CD4-positive, alpha-beta T cell treated with Interleukin-15 for 4 hours (primary cell): Measurements from ENCODE around the gene STAM2.

Source experiments
- DNase-seq: peaks from one replicate; pipeline ENCODE4 v3.0.0-alpha.2; 2020; ENCODE audit warnings: low spot score

Gene STAM2

DNA sequence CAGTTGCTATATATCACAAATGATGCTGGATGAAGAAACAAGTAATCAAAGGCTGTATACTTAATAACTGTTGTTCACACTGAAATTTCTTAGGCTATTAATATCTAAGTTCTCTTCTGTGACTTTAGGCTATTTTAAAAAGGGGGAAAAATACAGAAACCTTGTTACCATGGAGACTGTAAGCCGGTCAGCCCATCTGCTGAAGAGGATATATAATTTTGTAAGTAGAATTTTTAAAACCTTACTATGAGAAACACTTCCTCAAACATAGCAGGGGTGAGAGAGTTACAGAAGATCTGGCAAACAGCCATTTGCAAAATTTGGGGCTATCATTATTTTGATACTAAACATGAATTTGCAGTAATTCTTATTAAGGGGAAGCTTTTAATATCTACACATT is 104.5 kb downstream of the STAM2 start:
- DNase-seq = no peak

DNA sequence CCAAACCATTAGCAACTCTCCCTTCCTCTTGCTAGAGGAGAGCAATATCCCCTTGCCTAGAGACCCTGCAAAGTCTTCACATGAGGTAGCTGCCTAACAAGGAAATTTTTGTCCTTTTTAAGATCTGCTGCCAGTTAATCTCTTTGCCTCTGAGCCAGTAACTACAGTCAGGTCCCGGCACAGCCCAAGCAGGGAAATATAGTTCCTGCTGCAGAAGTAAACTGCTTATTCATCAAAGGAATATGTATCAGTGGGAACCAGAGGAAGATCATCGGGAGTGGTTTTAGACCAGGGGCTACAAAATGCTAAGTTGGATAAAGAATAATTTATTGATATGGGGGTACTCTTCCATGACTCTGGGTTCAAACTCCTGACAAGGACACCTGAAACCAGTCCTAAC is 107.3 kb downstream of the STAM2 start:
- DNase-seq = no peak

DNA sequence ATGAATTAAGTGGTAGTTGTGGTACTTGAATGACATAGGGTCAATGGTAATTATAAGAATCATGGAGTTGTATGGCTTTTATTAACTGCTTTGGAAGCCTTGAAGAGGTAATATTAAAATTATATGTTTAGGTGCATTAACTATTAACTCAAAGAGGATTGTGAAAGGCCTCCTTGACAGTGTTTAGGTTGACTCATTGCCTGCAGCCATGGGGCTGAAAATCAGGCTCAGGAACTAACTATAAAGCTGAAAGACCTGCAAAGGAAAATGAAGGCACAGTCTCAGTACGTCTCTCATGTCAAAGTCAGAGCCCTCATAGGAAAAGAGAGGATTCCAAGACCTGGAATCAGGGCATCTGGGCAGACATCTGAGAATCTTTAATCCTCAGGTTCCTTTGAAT is 107.7 kb downstream of the STAM2 start:
- DNase-seq = no peak
